T-helper 1 cell treated with Interleukin-12 subunit alpha and Interleukin-12 subunit beta and Interleukin-4 antibody, amounts not matched to agents 30 μg/mL and 1 μg/mL, for 36 hours (primary cell): ENCODE results near the gene HOXC11.

Experiments
- H3K27ac Mint-ChIP-seq: one replicate; pipeline ENCODE4 v1.8.0; 2021; ENCODE audit warnings: mild to moderate bottlenecking, mixed read lengths
- H3K27me3 Mint-ChIP-seq: one replicate; pipeline ENCODE4 v1.8.0; 2021; ENCODE audit warnings: low read depth, mixed read lengths
- H3K36me3 Mint-ChIP-seq: one replicate; pipeline ENCODE4 v1.8.0; 2021; ENCODE audit warnings: low read depth, mixed read lengths
- H3K4me1 Mint-ChIP-seq: one replicate; pipeline ENCODE4 v1.8.0; 2021; ENCODE audit warnings: low read depth, mixed read lengths
- H3K4me3 Mint-ChIP-seq: one replicate; pipeline ENCODE4 v1.8.0; 2021; ENCODE audit warnings: mild to moderate bottlenecking, moderate library complexity, mixed read lengths
- H3K9me3 Mint-ChIP-seq: one replicate; pipeline ENCODE4 v1.8.0; 2021; ENCODE audit warnings: mixed read lengths

Gene HOXC11

DNA sequence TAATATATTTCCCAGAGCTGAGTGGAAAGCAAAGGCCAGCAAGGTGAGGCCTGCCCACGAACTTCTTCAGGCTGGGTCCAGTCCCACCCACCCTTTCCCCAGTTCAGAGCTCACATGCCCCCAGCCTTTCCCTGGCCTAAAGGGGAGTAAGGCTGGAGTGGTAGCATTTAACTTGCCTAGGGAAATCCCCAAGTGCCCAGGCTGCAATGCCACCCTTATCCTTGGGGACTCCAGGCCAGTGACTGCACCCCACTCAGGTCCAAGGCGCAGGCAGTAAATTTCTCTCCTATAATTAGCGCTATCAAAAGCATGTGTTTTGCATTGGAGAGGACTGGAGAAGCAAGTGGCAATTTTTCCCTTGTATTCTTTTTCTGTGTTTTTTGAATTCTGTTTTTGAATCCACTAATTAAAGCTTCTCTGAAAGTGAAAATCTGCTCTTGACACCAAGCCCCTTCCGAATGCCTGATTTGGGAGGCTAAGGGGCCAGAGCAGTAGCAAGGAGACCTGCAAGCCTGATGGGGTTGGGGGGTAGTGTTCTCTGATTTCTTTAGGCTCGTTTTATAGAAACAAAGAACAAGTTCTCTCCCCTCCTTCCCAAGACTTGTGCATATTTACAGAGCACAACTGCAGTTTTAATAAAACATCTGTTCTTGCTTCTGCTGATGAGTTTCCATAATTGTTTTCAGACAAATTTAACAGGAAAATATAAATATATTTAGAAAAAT is 51.8 kb downstream of the HOXC11 start:
- no peaks in the 10 kb centered on the region for H3K9me3 Mint-ChIP-seq
- no peaks in the 10 kb centered on the region for H3K36me3 Mint-ChIP-seq
- H3K4me3 Mint-ChIP-seq: no peak overlapping the region
- no peak overlapping the region for H3K27ac Mint-ChIP-seq
- H3K27me3 Mint-ChIP-seq: peaks cover 94% of the 10 kb centered on the region
- peaks cover 23% of the 10 kb centered on the region for H3K4me1 Mint-ChIP-seq

GRCh38 chr12:54025499-54026405 is 52.8 kb downstream of the HOXC11 start:
- H3K4me3 Mint-ChIP-seq: no peak overlapping the region
- peaks cover 2% of the 10 kb centered on the region for H3K36me3 Mint-ChIP-seq
- peaks cover 23% of the 10 kb centered on the region for H3K4me1 Mint-ChIP-seq
- no peaks in the 10 kb centered on the region for H3K9me3 Mint-ChIP-seq
- H3K27me3 Mint-ChIP-seq: peaks cover 93% of the 10 kb centered on the region
- no peak overlapping the region for H3K27ac Mint-ChIP-seq

DNA sequence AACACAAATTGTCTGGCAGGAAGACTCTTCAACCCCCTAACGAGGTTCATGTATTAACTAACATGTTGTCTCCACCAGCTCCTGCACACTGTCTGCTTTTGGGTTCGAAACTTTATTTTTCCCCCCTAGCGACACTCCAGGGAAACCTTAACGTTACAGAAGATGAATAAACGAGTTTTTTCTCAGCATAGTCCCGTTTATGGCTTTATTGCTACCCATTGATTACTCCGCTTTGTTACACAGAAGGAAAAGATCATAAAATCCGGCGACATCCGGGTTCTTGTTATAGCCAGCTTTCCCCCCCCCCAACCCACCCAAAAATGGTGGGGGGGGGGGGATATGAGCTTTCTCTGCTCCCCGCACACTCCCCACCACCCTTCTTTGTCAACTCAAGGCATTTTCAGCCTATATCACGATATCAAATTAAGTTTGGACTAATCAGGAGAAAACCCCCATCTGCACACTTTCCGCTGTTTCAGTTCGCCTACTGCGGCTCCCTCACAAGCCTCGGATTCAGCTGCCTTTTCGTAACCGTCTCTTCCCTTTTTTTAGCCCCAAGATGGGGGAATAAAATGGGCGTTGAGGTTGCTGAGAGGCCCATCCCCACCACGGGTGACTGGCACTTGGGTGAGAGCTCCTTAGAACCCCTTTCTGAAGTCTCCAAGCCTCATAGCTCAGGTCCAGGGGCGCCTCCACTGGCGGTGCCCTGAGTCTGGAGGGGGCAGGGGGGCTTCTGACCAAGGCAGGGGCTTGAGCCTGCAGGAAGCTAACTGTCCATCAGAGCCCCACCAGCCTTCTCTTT is 53.9 kb downstream of the HOXC11 start:
- H3K4me3 Mint-ChIP-seq: no peak overlapping the region
- H3K36me3 Mint-ChIP-seq: peaks cover 2% of the 10 kb centered on the region
- H3K27ac Mint-ChIP-seq: no peak overlapping the region
- H3K27me3 Mint-ChIP-seq: peaks cover 95% of the 10 kb centered on the region
- H3K9me3 Mint-ChIP-seq: no peaks in the 10 kb centered on the region
- peaks cover 20% of the 10 kb centered on the region for H3K4me1 Mint-ChIP-seq
